Neural crest cell (in vitro differentiated cells): ENCODE measurements around the gene SPATA19. TPM values are rescaled to one million over a fixed set of nuclear protein-coding genes. Genes with fewer than 3 reads are reported as not detected.
"Not testable (repeated sequence)": the region's sequence is repeated elsewhere in the genome, so short reads cannot be mapped to it uniquely, and the experiment has no call there.

Experiments
- DNase-seq: peaks from one replicate; pipeline ENCODE4 v3.0.0; 2021; ENCODE audit warnings: low read depth, mixed read lengths, low spot score
- H3K27ac Mint-ChIP-seq: one replicate; pipeline ENCODE4 v1.8.0; 2021; ENCODE audit warnings: mild to moderate bottlenecking, mixed read lengths; ENCODE audit not compliant: unreplicated experiment
- H3K27me3 Mint-ChIP-seq: 2 replicates; pipeline ENCODE4 v1.8.0; 2021; ENCODE audit warnings: low read depth, mild to moderate bottlenecking, mixed read lengths
- H3K36me3 Mint-ChIP-seq: 2 replicates; pipeline ENCODE4 v1.8.0; 2021; ENCODE audit warnings: low read depth, mild to moderate bottlenecking, mixed read lengths
- H3K4me1 Mint-ChIP-seq: 2 replicates; pipeline ENCODE4 v1.8.0; 2021; ENCODE audit warnings: mixed read lengths
- H3K4me3 Mint-ChIP-seq: one replicate; pipeline ENCODE4 v1.8.0; 2021; ENCODE audit warnings: mild to moderate bottlenecking, mixed read lengths
- H3K9me3 Mint-ChIP-seq: 2 replicates; pipeline ENCODE4 v1.8.0; 2021; ENCODE audit warnings: mixed read lengths
- total RNA-seq: library from RNA; stranded (reverse); gene quantifications from 2 replicates; pipeline ENCODE4 v1.2.1, GENCODE V29; 2021
- TF ChIP-seq, protein P1 (sequence below): fragments of 200-600 bp; sonication (generic); conservative IDR thresholded peaks from 2 replicates; pipeline ENCODE4 v1.5.0; 2021; ENCODE audit warnings: antibody characterized with exemption, mild to moderate bottlenecking

Gene SPATA19
- total RNA-seq, 1 donor from 2014 or later: not detected

DNA sequence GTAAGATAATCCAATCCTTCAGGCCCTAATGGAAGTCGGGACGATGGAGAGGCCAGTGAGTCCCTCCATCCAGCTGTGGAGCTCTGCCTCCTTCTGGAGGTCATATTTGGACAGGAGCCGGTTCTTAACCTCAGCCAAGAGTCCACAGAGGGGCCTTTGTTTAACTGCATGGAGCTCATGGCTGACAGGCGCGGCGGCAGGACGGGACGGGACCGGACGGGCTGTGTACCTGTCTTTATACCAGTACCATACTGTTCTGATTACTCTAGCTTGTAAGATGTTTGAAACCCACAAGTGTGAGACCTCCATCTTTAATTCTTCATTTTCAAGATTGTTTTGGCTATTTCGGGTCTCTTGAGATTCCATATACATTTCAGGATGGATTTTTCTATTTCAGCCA, 20.2 kb upstream of the SPATA19 start:
- H3K27ac Mint-ChIP-seq: no peak overlapping the region
- H3K4me3 Mint-ChIP-seq: no peak overlapping the region
- H3K9me3 Mint-ChIP-seq: peaks cover 5% of the 10 kb centered on the region
- no peaks in the 10 kb centered on the region for H3K36me3 Mint-ChIP-seq
- H3K27me3 Mint-ChIP-seq: no peaks in the 10 kb centered on the region
- H3K4me1 Mint-ChIP-seq: no peaks in the 10 kb centered on the region
- no peak for DNase-seq
- TF ChIP-seq, protein P1, sequence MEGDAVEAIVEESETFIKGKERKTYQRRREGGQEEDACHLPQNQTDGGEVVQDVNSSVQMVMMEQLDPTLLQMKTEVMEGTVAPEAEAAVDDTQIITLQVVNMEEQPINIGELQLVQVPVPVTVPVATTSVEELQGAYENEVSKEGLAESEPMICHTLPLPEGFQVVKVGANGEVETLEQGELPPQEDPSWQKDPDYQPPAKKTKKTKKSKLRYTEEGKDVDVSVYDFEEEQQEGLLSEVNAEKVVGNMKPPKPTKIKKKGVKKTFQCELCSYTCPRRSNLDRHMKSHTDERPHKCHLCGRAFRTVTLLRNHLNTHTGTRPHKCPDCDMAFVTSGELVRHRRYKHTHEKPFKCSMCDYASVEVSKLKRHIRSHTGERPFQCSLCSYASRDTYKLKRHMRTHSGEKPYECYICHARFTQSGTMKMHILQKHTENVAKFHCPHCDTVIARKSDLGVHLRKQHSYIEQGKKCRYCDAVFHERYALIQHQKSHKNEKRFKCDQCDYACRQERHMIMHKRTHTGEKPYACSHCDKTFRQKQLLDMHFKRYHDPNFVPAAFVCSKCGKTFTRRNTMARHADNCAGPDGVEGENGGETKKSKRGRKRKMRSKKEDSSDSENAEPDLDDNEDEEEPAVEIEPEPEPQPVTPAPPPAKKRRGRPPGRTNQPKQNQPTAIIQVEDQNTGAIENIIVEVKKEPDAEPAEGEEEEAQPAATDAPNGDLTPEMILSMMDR: no peak

DNA sequence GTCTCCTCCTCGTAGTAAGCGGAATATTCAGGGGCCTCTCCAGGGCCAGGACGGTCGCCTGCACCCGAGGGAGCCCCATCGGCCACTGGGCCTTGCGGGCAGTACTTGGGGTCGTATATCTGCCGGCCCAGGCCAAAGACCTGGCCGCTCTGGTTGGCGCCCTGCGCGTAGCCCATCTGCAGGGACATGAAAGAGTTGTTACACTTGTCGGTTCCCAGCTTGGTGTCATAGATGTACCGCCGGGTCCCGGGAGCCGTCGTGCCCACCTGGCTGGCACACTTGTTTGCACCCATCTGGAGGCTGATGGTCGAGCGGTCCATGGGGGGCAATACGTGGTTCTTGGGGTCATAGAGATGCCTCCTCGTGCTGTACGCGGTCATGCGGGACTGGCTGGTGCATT, 19.4 kb upstream of the SPATA19 start:
- no peak for DNase-seq
- Mint-ChIP-seq H3K36me3 (no peaks in the 10 kb centered on the region), H3K27me3 (no peaks in the 10 kb centered on the region), H3K4me3 (no peak overlapping the region), H3K9me3 (no peaks in the 10 kb centered on the region), H3K4me1 (no peaks in the 10 kb centered on the region), H3K27ac (no peak overlapping the region)
- TF ChIP-seq, protein P1: no peak

DNA sequence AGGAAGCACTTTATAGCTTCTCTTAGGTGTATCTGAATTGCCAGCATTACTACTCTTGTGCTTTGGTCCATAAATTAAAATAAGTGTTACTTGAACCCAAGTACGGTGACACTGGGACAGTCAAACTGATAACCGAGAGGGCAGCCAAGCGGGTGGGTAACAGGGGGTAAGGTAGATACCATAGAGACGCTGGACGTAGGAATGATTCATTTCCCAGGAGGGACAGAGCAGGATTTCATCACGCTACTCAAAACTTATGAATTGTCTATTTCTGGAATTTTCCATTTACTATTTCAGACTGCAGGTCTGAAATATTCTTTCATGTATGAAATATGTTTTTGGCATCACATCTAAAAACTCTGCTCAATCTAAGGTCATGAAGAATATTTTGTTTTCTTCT, 14.8 kb upstream of the SPATA19 start:
- no peaks in the 10 kb centered on the region for H3K27me3 Mint-ChIP-seq
- peaks cover under 1% of the 10 kb centered on the region for H3K4me1 Mint-ChIP-seq
- no peaks in the 10 kb centered on the region for H3K36me3 Mint-ChIP-seq
- no peak overlapping the region for H3K4me3 Mint-ChIP-seq
- TF ChIP-seq, protein P1: no peak
- no peak for DNase-seq
- H3K9me3 Mint-ChIP-seq: peaks cover 3% of the 10 kb centered on the region
- no peak overlapping the region for H3K27ac Mint-ChIP-seq

DNA sequence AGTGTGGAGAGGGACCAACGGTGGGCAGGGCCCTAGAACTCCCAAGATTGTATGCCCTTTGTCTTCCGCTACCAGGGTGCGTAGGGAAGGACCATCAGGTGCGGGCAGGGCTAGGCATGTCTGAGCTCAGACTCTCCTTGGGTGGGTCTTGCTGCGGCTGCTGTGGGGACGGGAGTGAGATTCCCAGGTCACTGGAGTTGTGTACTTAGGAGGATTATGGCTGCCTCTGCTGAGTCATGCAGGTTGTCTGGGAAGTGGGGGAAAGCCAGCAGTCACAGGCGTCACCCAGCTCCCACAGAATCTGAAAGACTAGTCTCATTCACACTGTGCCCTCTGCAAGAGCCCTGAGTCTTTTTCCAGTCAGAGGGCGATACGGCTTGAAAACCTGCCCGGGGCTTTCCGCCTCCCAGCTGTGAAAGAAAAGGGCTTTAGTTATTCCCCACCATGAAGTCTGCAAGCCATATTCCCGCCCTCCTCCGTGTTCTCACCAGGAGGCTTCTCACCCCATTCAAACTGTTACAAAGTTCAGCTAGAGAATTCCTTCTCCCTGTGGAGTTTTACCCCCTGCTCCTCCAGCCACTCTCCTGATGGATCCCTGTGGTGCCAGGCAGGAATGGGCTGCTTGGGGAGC, 9.1 kb upstream of the SPATA19 start:
- not testable (repeated sequence) for DNase-seq, H3K4me3 Mint-ChIP-seq, H3K36me3 Mint-ChIP-seq, H3K27me3 Mint-ChIP-seq
- Mint-ChIP-seq H3K4me1 (peaks cover 17% of the 10 kb centered on the region), H3K27ac (peak overlapping the region; percentile 95), H3K9me3 (peaks cover 19% of the 10 kb centered on the region)

DNA sequence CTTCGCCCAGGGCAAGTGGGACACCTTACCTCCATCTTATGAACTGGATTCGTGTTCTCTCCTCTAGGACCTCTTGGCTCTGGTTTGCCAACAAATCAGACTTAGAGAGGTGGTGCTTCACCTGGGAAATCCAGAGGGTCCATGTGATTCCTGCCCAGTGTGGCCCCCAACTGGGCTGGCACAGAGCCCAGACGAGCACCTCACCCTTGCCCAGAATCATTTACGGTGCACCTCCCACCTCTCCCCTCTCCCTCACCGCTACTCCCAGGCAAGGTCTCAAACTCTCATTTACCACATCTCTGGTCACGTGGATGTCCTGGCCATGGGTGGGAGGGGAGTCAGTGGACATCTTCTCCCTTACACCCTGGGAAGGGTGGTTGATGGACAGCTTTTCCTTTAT, 1.1 kb downstream of the SPATA19 start:
- TF ChIP-seq, protein P1: no peak
- no peak for DNase-seq
- H3K27ac Mint-ChIP-seq: no peak overlapping the region
- peaks cover 6% of the 10 kb centered on the region for H3K27me3 Mint-ChIP-seq
- H3K9me3 Mint-ChIP-seq: peaks cover 15% of the 10 kb centered on the region
- no peak overlapping the region for H3K4me3 Mint-ChIP-seq
- H3K36me3 Mint-ChIP-seq: no peaks in the 10 kb centered on the region
- H3K4me1 Mint-ChIP-seq: no peaks in the 10 kb centered on the region

DNA sequence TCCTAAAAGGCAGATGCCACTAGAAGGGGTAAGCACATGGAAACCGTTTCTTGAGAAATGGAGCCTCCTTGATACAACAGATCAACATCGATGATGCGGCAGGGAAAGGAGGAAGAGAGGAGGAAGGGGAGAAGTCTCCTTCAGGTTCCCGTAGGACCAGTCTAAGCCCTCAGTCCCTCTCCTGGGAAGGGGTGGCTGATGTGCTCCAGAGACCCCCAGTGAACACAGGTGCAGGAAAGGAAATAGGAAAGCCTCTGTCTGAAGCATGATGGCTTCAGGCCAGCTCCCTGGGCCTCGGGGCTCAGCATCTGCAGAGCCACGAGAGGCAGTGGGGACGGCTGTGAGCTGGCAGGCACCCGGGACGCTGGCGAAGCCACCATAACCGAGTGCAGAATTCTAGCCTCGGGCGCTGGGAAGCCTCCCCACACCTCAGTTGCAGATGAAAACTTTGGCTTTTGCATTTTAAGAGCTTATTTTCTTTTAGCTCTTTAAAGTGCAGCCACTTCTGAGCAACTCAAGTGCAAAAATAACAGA, 1.8 kb downstream of the SPATA19 start:
- DNase-seq: no peak
- Mint-ChIP-seq H3K36me3 (no peaks in the 10 kb centered on the region), H3K27me3 (peaks cover 3% of the 10 kb centered on the region), H3K4me3 (no peak overlapping the region), H3K4me1 (no peaks in the 10 kb centered on the region), H3K9me3 (peaks cover 11% of the 10 kb centered on the region), H3K27ac (no peak overlapping the region)
- TF ChIP-seq, protein P1: no peak
